ENCODE data around the gene NRG2.

Gene NRG2

GRCh38 chr5:140042643-140043507, at the start of gene NRG2:
Gene NRG2, minus strand, starts transcription at chr5:140043299.
- TF ChIP-seq, protein P1, sequence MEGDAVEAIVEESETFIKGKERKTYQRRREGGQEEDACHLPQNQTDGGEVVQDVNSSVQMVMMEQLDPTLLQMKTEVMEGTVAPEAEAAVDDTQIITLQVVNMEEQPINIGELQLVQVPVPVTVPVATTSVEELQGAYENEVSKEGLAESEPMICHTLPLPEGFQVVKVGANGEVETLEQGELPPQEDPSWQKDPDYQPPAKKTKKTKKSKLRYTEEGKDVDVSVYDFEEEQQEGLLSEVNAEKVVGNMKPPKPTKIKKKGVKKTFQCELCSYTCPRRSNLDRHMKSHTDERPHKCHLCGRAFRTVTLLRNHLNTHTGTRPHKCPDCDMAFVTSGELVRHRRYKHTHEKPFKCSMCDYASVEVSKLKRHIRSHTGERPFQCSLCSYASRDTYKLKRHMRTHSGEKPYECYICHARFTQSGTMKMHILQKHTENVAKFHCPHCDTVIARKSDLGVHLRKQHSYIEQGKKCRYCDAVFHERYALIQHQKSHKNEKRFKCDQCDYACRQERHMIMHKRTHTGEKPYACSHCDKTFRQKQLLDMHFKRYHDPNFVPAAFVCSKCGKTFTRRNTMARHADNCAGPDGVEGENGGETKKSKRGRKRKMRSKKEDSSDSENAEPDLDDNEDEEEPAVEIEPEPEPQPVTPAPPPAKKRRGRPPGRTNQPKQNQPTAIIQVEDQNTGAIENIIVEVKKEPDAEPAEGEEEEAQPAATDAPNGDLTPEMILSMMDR (conservative IDR thresholded peaks at IDR 0.05; ENCODE audit: low read depth): peak; percentile 63
- CTCF ChIA-PET: interaction anchor here (0.6 to 3.3 kb wide), 14 partner anchors 9 to 836 kb away, joined by 3 to 26 read pairs (median 4); no protein-coding TSS in a partner anchor
- H3K27ac ChIP-seq: peak within 1 kb of the TSS; percentile 74
- DNase-seq (ENCODE audit: low spot score): peak; percentile 69
- POLR2A ChIA-PET (ENCODE audit: low non-redundant PET): interaction anchor here (0.5 kb wide), 1 partner anchor 57 kb away, joined by 3 read pairs; no protein-coding TSS in a partner anchor

- CTCF ChIA-PET: no interaction called here
- no peak overlapping the region for H3K27ac ChIP-seq
- POLR2A ChIA-PET (ENCODE audit: low non-redundant PET): no interaction called here
- DNase-seq (ENCODE audit: low spot score): no peak
- TF ChIP-seq, protein P1 (conservative IDR thresholded peaks at IDR 0.05; ENCODE audit: low read depth): no peak
These were observed 47.2 kb upstream of the NRG2 start for GRCh38 chr5:140090251-140090650.

GRCh38 chr5:140084541-140084940, 41.4 kb upstream of the NRG2 start:
- TF ChIP-seq, protein P1 (conservative IDR thresholded peaks at IDR 0.05; ENCODE audit: low read depth): no peak
- POLR2A ChIA-PET (ENCODE audit: low non-redundant PET): no interaction called here
- no peak for DNase-seq (ENCODE audit: low spot score)
- H3K27ac ChIP-seq: no peak overlapping the region
- CTCF ChIA-PET: interaction anchor here (0.6 kb wide), 2 partner anchors 32 to 441 kb away, joined by 5 to 6 read pairs; no protein-coding TSS in a partner anchor

- ChIA-PET CTCF (interaction anchor here (0.6 to 1.1 kb wide), 2 partner anchors 62 to 115 kb away, joined by 3 read pairs; no protein-coding TSS in a partner anchor), POLR2A (ENCODE audit: low non-redundant PET) (no interaction called here)
- H3K27ac ChIP-seq: no peak overlapping the region
- TF ChIP-seq, protein P1 (conservative IDR thresholded peaks at IDR 0.05; ENCODE audit: low read depth): no peak
- DNase-seq (ENCODE audit: low spot score): no peak
These were observed 40.6 kb upstream of the NRG2 start for GRCh38 chr5:140083650-140084049.

GRCh38 chr5:140083120-140083519, 40.0 kb upstream of the NRG2 start:
- TF ChIP-seq, protein P1 (conservative IDR thresholded peaks at IDR 0.05; ENCODE audit: low read depth): no peak
- ChIA-PET CTCF (interaction anchor here (0.6 to 1.1 kb wide), 2 partner anchors 62 to 114 kb away, joined by 3 read pairs; no protein-coding TSS in a partner anchor), POLR2A (ENCODE audit: low non-redundant PET) (no interaction called here)
- no peak overlapping the region for H3K27ac ChIP-seq
- DNase-seq (ENCODE audit: low spot score): no peak

DNA sequence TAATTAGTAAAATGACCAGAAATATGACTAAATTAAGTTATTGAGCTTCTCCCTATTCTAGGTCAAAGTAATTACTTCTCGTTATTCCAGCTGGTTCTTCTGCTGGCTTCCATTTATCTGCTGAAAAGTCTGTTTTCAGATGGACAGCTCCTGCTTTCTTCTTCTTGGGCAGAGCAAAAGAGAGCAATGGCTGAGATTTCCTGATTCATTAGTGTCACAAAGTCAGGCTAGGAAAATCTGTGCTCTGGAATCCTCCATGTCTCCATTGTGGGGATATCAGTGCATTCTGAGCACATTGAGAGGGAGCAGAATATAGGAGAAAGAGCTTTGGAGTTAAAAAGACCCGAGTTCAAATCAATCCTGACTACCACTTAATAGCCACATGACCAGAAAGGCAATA, 33.7 kb upstream of the NRG2 start:
- no peak for DNase-seq (ENCODE audit: low spot score)
- TF ChIP-seq, protein P1 (conservative IDR thresholded peaks at IDR 0.05; ENCODE audit: low read depth): no peak
- CTCF ChIA-PET: interaction anchor here (1.5 to 3.6 kb wide), 2 partner anchors 79 to 92 kb away, joined by 5 to 26 read pairs; no protein-coding TSS in a partner anchor
- POLR2A ChIA-PET (ENCODE audit: low non-redundant PET): no interaction called here
- no peak overlapping the region for H3K27ac ChIP-seq
